ENCODE data around the gene LRRK1. TPM values are rescaled to one million over a fixed set of nuclear protein-coding genes. Genes with fewer than 3 reads are reported as not detected.

The LRRK1 gene
- total RNA-seq, 1 experiment from 2014 or later = 7.6 TPM

DNA sequence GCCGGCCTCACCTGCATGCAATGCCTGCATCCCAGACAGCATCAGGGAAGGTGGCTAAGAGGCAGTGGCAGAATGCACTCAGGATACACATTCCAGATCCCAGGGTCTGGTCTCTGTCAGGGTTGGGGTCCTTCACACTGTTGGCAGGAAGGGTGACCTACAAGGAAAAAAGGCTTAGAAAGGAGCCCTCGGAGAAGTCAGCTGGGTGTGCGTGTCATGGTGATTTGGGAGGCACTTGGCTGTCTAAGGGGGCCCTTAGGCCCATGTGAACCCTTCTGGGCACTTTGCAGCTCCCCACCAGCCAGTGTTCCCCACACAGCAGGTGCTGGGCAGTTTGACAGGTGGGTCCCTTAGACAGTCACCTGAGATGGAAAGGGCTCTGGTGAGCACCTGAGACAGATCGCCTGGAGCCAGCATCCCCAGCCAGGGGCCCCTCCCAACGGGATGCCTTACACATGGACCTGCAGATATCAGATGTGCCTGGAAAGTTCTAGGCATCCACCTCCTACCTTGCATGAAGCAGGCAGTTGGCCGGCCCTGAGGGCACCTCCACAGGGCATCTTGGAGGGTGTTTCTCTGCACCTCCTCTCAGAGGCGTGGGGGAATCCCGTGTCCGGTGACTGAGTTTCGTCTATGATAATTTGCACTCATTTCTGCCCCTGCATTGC is 131.6 kb downstream of the LRRK1 start (continued):
- TF ChIP-seq, protein P1, sequence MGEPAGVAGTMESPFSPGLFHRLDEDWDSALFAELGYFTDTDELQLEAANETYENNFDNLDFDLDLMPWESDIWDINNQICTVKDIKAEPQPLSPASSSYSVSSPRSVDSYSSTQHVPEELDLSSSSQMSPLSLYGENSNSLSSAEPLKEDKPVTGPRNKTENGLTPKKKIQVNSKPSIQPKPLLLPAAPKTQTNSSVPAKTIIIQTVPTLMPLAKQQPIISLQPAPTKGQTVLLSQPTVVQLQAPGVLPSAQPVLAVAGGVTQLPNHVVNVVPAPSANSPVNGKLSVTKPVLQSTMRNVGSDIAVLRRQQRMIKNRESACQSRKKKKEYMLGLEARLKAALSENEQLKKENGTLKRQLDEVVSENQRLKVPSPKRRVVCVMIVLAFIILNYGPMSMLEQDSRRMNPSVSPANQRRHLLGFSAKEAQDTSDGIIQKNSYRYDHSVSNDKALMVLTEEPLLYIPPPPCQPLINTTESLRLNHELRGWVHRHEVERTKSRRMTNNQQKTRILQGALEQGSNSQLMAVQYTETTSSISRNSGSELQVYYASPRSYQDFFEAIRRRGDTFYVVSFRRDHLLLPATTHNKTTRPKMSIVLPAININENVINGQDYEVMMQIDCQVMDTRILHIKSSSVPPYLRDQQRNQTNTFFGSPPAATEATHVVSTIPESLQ (CRISPR knock-in tag; IDR thresholded peaks at IDR 0.05) = no peak

DNA sequence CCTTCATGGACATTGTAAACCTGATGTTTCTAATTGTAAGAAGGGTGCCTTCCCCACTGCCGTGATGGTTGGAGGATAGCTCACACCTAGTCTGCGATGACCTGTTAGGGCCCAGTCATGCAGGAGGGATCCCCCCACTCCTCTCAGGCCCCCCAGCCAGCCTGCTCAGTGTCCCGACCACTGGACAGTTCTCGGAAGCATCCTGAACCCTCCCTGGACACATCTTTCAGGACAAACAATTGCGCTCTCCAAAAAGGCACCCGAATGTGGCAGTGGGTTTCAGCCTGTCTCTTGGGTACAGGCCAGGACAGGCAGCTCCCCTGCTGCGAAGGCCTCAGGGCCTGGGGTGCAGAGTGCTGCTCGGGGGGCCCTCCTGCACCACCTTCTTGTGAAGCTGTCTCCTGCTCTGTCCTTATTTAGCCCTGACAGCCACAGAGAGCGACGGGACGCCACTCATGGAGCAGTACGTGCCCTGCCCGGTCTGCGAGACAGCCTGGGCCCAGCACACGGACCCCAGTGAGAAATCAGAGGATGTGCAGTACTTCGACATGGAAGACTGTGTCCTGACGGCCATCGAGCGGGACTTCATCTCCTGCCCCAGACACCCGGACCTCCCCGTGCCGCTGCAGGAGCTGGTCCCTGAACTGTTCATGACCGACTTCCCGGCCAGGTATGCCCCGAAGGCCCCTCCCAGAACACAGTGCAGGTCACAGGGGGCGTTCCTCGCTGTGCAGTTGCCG is 132.3 kb downstream of the LRRK1 start:
- Mint-ChIP-seq H3K4me1 (peaks cover 37% of the 10 kb centered on the region), H3K36me3 (0 out of 2 replicates have a peak, but pooled peaks cover 2% of the 10 kb centered on the region), H3K27ac (no peak overlapping the region), H3K27me3 (ENCODE audit: low read depth) (peaks cover 15% of the 10 kb centered on the region), H3K9me3 (peaks cover 3% of the 10 kb centered on the region; the same call in 1 of the 2 replicates), H3K4me3 (no peak overlapping the region)
- ATAC-seq (no peak), DNase-seq (ENCODE audit: low spot score) (no peak)
- POLR2A ChIA-PET = no interaction called here
- TF ChIP-seq, protein P2, sequence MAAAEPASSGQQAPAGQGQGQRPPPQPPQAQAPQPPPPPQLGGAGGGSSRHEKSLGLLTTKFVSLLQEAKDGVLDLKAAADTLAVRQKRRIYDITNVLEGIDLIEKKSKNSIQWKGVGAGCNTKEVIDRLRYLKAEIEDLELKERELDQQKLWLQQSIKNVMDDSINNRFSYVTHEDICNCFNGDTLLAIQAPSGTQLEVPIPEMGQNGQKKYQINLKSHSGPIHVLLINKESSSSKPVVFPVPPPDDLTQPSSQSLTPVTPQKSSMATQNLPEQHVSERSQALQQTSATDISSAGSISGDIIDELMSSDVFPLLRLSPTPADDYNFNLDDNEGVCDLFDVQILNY (CRISPR knock-in tag; IDR thresholded peaks at IDR 0.05) = no peak
- TF ChIP-seq EMX1 (CRISPR knock-in tag; IDR thresholded peaks at IDR 0.05) (no peak), GABPB1 (CRISPR knock-in tag; IDR thresholded peaks at IDR 0.05) (no peak), FOXP1 (CRISPR knock-in tag; IDR thresholded peaks at IDR 0.05; ENCODE audit: borderline replicate concordance) (no peak), TP53 (CRISPR knock-in tag; IDR thresholded peaks at IDR 0.05) (no peak), ZNF138 (CRISPR knock-in tag; conservative IDR thresholded peaks at IDR 0.05) (no peak), RORB (CRISPR knock-in tag; IDR thresholded peaks at IDR 0.05) (no peak), CBFB (CRISPR knock-in tag; IDR thresholded peaks at IDR 0.05; ENCODE audit: low read depth) (no peak), FOXJ3 (CRISPR knock-in tag; IDR thresholded peaks at IDR 0.05; ENCODE audit: borderline replicate concordance) (no peak), JUN (CRISPR knock-in tag; IDR thresholded peaks at IDR 0.05) (no peak), SP1 (CRISPR knock-in tag; conservative IDR thresholded peaks at IDR 0.05) (no peak), IRF2 (CRISPR knock-in tag; IDR thresholded peaks at IDR 0.05; ENCODE audit: borderline replicate concordance, low read depth) (no peak)
- TF ChIP-seq, protein P3, sequence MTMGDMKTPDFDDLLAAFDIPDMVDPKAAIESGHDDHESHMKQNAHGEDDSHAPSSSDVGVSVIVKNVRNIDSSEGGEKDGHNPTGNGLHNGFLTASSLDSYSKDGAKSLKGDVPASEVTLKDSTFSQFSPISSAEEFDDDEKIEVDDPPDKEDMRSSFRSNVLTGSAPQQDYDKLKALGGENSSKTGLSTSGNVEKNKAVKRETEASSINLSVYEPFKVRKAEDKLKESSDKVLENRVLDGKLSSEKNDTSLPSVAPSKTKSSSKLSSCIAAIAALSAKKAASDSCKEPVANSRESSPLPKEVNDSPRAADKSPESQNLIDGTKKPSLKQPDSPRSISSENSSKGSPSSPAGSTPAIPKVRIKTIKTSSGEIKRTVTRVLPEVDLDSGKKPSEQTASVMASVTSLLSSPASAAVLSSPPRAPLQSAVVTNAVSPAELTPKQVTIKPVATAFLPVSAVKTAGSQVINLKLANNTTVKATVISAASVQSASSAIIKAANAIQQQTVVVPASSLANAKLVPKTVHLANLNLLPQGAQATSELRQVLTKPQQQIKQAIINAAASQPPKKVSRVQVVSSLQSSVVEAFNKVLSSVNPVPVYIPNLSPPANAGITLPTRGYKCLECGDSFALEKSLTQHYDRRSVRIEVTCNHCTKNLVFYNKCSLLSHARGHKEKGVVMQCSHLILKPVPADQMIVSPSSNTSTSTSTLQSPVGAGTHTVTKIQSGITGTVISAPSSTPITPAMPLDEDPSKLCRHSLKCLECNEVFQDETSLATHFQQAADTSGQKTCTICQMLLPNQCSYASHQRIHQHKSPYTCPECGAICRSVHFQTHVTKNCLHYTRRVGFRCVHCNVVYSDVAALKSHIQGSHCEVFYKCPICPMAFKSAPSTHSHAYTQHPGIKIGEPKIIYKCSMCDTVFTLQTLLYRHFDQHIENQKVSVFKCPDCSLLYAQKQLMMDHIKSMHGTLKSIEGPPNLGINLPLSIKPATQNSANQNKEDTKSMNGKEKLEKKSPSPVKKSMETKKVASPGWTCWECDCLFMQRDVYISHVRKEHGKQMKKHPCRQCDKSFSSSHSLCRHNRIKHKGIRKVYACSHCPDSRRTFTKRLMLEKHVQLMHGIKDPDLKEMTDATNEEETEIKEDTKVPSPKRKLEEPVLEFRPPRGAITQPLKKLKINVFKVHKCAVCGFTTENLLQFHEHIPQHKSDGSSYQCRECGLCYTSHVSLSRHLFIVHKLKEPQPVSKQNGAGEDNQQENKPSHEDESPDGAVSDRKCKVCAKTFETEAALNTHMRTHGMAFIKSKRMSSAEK (CRISPR knock-in tag; IDR thresholded peaks at IDR 0.05; ENCODE audit: borderline replicate concordance) = no peak
- TF ChIP-seq, protein P4, sequence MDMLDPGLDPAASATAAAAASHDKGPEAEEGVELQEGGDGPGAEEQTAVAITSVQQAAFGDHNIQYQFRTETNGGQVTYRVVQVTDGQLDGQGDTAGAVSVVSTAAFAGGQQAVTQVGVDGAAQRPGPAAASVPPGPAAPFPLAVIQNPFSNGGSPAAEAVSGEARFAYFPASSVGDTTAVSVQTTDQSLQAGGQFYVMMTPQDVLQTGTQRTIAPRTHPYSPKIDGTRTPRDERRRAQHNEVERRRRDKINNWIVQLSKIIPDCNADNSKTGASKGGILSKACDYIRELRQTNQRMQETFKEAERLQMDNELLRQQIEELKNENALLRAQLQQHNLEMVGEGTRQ (CRISPR knock-in tag; IDR thresholded peaks at IDR 0.05) = no peak
- TF ChIP-seq, protein P5, sequence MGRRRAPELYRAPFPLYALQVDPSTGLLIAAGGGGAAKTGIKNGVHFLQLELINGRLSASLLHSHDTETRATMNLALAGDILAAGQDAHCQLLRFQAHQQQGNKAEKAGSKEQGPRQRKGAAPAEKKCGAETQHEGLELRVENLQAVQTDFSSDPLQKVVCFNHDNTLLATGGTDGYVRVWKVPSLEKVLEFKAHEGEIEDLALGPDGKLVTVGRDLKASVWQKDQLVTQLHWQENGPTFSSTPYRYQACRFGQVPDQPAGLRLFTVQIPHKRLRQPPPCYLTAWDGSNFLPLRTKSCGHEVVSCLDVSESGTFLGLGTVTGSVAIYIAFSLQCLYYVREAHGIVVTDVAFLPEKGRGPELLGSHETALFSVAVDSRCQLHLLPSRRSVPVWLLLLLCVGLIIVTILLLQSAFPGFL (CRISPR knock-in tag; IDR thresholded peaks at IDR 0.05; ENCODE audit: borderline replicate concordance) = no peak
- CTCF ChIA-PET = no interaction called here

All from WTC11 (cell line).